Type B pancreatic cell (in vitro differentiated cells): ENCODE data around the gene SEC14L1. TPM values are rescaled to one million over a fixed set of nuclear protein-coding genes. Genes with fewer than 3 reads are reported as not detected.

Experiments used
- DNase-seq: peaks from one replicate; pipeline ENCODE4 v3.0.0; 2021; ENCODE audit warnings: mixed read lengths; ENCODE audit not compliant: unreplicated experiment; ENCODE audit errors: extremely low spot score
- H3K27ac Mint-ChIP-seq: 2 replicates; pipeline ENCODE4 v1.8.0; 2021; ENCODE audit warnings: mild to moderate bottlenecking, mixed read lengths
- H3K27me3 Mint-ChIP-seq: 2 replicates; pipeline ENCODE4 v1.8.0; 2021; ENCODE audit warnings: mixed read lengths
- H3K36me3 Mint-ChIP-seq: 2 replicates; pipeline ENCODE4 v1.8.0; 2021; ENCODE audit warnings: mixed read lengths
- H3K4me1 Mint-ChIP-seq: one replicate; pipeline ENCODE4 v1.8.0; 2021; ENCODE audit warnings: mixed read lengths; ENCODE audit not compliant: unreplicated experiment
- H3K4me3 Mint-ChIP-seq: 2 replicates; pipeline ENCODE4 v1.8.0; 2021; ENCODE audit warnings: mild to moderate bottlenecking, mixed read lengths
- H3K9me3 Mint-ChIP-seq: 2 replicates; pipeline ENCODE4 v1.8.0; 2021; ENCODE audit warnings: mixed read lengths
- total RNA-seq: library from RNA; stranded (reverse); gene quantifications from 2 replicates; pipeline ENCODE4 v1.2.1, GENCODE V29; 2021; ENCODE audit warnings: low replicate concordance
- TF ChIP-seq, protein P1 (sequence below): fragments of 200-600 bp; sonication (generic); conservative IDR thresholded peaks from 2 replicates; pipeline ENCODE4 v1.5.0; 2021; ENCODE audit warnings: antibody characterized with exemption, mild to moderate bottlenecking

SEC14L1 gene
- total RNA-seq, 1 donor from 2014 or later: 74.9 TPM

- TF ChIP-seq, protein P1, sequence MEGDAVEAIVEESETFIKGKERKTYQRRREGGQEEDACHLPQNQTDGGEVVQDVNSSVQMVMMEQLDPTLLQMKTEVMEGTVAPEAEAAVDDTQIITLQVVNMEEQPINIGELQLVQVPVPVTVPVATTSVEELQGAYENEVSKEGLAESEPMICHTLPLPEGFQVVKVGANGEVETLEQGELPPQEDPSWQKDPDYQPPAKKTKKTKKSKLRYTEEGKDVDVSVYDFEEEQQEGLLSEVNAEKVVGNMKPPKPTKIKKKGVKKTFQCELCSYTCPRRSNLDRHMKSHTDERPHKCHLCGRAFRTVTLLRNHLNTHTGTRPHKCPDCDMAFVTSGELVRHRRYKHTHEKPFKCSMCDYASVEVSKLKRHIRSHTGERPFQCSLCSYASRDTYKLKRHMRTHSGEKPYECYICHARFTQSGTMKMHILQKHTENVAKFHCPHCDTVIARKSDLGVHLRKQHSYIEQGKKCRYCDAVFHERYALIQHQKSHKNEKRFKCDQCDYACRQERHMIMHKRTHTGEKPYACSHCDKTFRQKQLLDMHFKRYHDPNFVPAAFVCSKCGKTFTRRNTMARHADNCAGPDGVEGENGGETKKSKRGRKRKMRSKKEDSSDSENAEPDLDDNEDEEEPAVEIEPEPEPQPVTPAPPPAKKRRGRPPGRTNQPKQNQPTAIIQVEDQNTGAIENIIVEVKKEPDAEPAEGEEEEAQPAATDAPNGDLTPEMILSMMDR: no peak
- H3K9me3 Mint-ChIP-seq: peaks cover 10% of the 10 kb centered on the region
- H3K4me1 Mint-ChIP-seq: peaks cover 5% of the 10 kb centered on the region
- H3K4me3 Mint-ChIP-seq: no peak overlapping the region
- H3K27ac Mint-ChIP-seq: peak overlapping the region; percentile 18
- peaks cover 30% of the 10 kb centered on the region for H3K36me3 Mint-ChIP-seq
- no peak for DNase-seq
- H3K27me3 Mint-ChIP-seq: no peaks in the 10 kb centered on the region
Observed at GRCh38 chr17:77174928-77175661, 34.3 kb downstream of the SEC14L1 start.

- Mint-ChIP-seq H3K27ac (peak overlapping the region; percentile 53), H3K4me1 (peaks cover 11% of the 10 kb centered on the region), H3K4me3 (no peak overlapping the region), H3K36me3 (peaks cover 35% of the 10 kb centered on the region), H3K27me3 (no peaks in the 10 kb centered on the region), H3K9me3 (peaks cover 8% of the 10 kb centered on the region)
- TF ChIP-seq, protein P1: no peak
- no peak for DNase-seq
Observed at GRCh38 chr17:77177002-77177741, 36.4 kb downstream of the SEC14L1 start.

DNA sequence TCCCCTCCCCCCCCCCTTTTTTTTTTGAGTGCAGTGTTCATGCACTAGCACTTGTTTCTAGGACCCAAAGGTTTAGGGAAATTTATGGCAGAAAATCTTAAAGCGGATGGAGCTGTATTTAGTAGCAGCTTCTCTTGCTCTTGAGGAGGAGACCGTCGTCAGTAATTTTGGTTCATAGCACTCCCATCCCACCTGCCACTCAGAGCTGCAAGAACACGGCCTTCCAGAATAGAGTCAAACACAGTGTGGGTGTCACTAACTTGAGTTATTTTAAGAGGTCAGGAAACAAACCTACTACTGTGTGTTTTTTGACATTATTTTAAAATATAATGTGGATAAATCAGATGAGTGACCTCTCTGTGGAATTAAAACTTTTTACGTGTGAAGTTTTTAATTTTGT, 37.3 kb downstream of the SEC14L1 start:
- no peaks in the 10 kb centered on the region for H3K27me3 Mint-ChIP-seq

GRCh38 chr17:77178563-77178962, 37.8 kb downstream of the SEC14L1 start:
- Mint-ChIP-seq H3K4me3 (no peak overlapping the region), H3K36me3 (peaks cover 22% of the 10 kb centered on the region), H3K9me3 (peaks cover 8% of the 10 kb centered on the region), H3K27ac (no peak overlapping the region), H3K4me1 (peaks cover 17% of the 10 kb centered on the region), H3K27me3 (no peaks in the 10 kb centered on the region)
- TF ChIP-seq, protein P1: no peak
- DNase-seq: no peak

More for the DNA sequence above, 37.3 kb downstream of the SEC14L1 start:
- no peak for DNase-seq
- Mint-ChIP-seq H3K27ac (no peak overlapping the region), H3K36me3 (peaks cover 28% of the 10 kb centered on the region), H3K9me3 (peaks cover 8% of the 10 kb centered on the region), H3K4me1 (peaks cover 17% of the 10 kb centered on the region), H3K4me3 (no peak overlapping the region)
- TF ChIP-seq, protein P1: no peak

DNA sequence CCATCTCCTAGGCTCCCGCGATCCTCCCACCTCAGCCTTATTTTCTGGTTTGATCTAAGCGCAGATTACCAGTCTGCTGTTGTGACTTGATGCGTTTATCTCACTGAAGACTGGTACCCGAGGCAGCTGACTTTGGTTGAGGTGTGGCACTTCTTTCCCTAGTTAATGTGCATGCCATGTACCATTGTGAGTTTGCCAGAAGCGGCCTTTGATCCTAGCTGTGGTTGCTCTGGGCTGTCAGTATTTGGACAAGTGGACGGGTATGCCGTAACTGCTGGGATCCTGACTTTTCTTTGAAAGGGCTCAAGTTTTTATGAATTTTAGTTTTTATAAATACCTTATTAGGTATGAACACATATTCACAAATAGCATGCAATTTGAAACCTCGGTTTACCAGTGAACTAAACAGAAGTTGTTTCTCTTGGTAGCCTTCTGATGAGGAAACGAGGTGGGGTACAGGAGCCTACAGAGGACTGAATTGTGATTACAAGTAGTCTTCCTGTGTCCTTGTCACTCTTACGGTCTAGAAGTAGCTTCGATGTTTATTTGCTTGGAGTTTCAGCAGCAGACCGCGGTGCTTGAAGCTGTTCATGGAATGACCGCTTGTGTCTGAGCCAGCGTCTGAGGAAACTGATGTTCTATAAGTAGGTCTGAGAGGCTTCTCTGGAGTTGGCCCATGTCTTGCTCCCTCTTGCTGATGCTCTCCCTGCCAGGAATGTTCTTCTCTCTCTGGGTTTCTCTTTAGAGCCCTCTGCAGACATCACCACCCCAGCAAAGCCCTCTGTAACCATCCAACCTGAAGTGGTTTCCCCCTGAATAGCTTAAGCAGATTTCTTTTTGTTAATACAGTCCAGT, 40.0 kb downstream of the SEC14L1 start:
- Mint-ChIP-seq H3K4me3 (no peak overlapping the region), H3K27ac (no peak overlapping the region), H3K4me1 (peaks cover 17% of the 10 kb centered on the region), H3K9me3 (no peaks in the 10 kb centered on the region), H3K27me3 (no peaks in the 10 kb centered on the region), H3K36me3 (peaks cover 8% of the 10 kb centered on the region)
- DNase-seq: no peak
- TF ChIP-seq, protein P1: no peak
